Keratinocyte (primary cell): ENCODE measurements around the gene PDGFB. TPM values are rescaled to one million over a fixed set of nuclear protein-coding genes. Genes with fewer than 3 reads are reported as not detected.

ENCODE experiments used
- DNase-seq: peaks from one replicate; pipeline ENCODE4 v3.0.0-alpha.2; 2011; ENCODE audit warnings: low read depth, missing footprints, low spot score
- FAIRE-seq: peaks from 2 replicates; lab custom pipeline; 2011; peaks lifted over from hg19 to GRCh38; lab: Jason Lieb, UNC
- H2AFZ ChIP-seq: 2 replicates; pipeline ENCODE4 v1.6.0; 2012; ENCODE audit warnings: low read length, control low read depth, inconsistent platforms; ENCODE audit not compliant: control insufficient read depth
- H3K27ac ChIP-seq: 2 replicates; pipeline ENCODE4 v1.5.1; 2011; ENCODE audit warnings: low read length; ENCODE audit not compliant: control insufficient read depth, insufficient read depth
- H3K27me3 ChIP-seq: 3 replicates; pipeline ENCODE4 v1.6.0; 2011; ENCODE audit warnings: low read length; ENCODE audit not compliant: control insufficient read depth, insufficient read depth; ENCODE audit errors: extremely low read depth
- H3K36me3 ChIP-seq, 2 experiments: 2 replicates in 1 of 2; 3 replicates in 1 of 2; pipeline ENCODE4 v1.5.1; 2011; ENCODE audit warnings: low read length in 2 of 2, mild to moderate bottlenecking in 1 of 2; ENCODE audit not compliant: control insufficient read depth in 2 of 2, insufficient read depth in 2 of 2; ENCODE audit errors: extremely low read depth in 1 of 2
- H3K4me1 ChIP-seq: 3 replicates; pipeline ENCODE4 v1.5.1; 2011; ENCODE audit warnings: low read length; ENCODE audit not compliant: control insufficient read depth, insufficient read depth; ENCODE audit errors: extremely low read depth
- H3K4me2 ChIP-seq: 3 replicates; pipeline ENCODE4 v1.6.0; 2011; ENCODE audit warnings: low read depth, low read length; ENCODE audit not compliant: control insufficient read depth, insufficient read depth; ENCODE audit errors: extremely low read depth
- H3K4me3 ChIP-seq, 3 experiments: fragments of 200-600 bp in 1 of 3; sonication (generic) in 1 of 3; 2 replicates in 2 of 3; 3 replicates in 1 of 3; pipeline ENCODE4 v1.5.1; 2011 to 2016; ENCODE audit warnings: low read length in 3 of 3, mild to moderate bottlenecking in 3 of 3, control low read depth in 2 of 3, inconsistent platforms in 1 of 3, low read depth in 1 of 3, mixed read lengths in 1 of 3, mixed run types in 1 of 3, moderate library complexity in 1 of 3; ENCODE audit not compliant: control insufficient read depth in 2 of 3, insufficient read depth in 2 of 3; ENCODE audit errors: extremely low read depth in 1 of 3
- H3K79me2 ChIP-seq: 2 replicates; pipeline ENCODE4 v1.6.0; 2012; ENCODE audit warnings: low read length; ENCODE audit not compliant: control insufficient read depth, insufficient read depth
- H3K9ac ChIP-seq: 3 replicates; pipeline ENCODE4 v1.6.0; 2011; ENCODE audit warnings: low read length; ENCODE audit not compliant: control insufficient read depth, insufficient read depth; ENCODE audit errors: extremely low read depth
- H3K9me1 ChIP-seq: 3 replicates; pipeline ENCODE4 v1.6.0; 2011; ENCODE audit warnings: low read length; ENCODE audit not compliant: control insufficient read depth, insufficient read depth; ENCODE audit errors: extremely low read depth
- H3K9me3 ChIP-seq: 2 replicates; pipeline ENCODE4 v1.5.1; 2012; ENCODE audit warnings: low read depth, low read length; ENCODE audit not compliant: control insufficient read depth
- H4K20me1 ChIP-seq: 3 replicates; pipeline ENCODE4 v1.6.0; 2011; ENCODE audit warnings: low read length; ENCODE audit not compliant: control insufficient read depth, insufficient read depth; ENCODE audit errors: extremely low read depth
- CTCF ChIP-seq, 3 experiments: IDR thresholded peaks in 1 of 3; conservative IDR thresholded peaks in 1 of 3; optimal IDR thresholded peaks in 1 of 3; 2 replicates in 2 of 3; 3 replicates in 1 of 3; pipeline versions ENCODE3 to v1.5.1; 2011; ENCODE audit warnings: low read length in 3 of 3, mild to moderate bottlenecking in 3 of 3, moderate library complexity in 2 of 3, control low read depth in 1 of 3, inconsistent platforms in 1 of 3; ENCODE audit not compliant: insufficient read depth in 2 of 3; ENCODE audit errors: extremely low read depth in 1 of 3
- EZH2 ChIP-seq: IDR thresholded peaks from one replicate; pipeline ENCODE4 v1.6.1; 2012; ENCODE audit warnings: inconsistent platforms, mild to moderate bottlenecking, low read length, moderate library complexity
- dilution Hi-C: fragments of 300-500 bp; cut with MboI; formaldehyde crosslinking; loops from one replicate; pipeline ENCODE4 v1.7.0; 2020; ENCODE audit warnings: low sequenced_read_pairs; ENCODE audit not compliant: extremely low pct_ligation_motif_present
- polyA plus RNA-seq, 5 experiments: library from polyadenylated mRNA; depleted of rRNA in 3 of 5; stranded (reverse) in 3 of 5; stranded (forward) in 1 of 5; unstranded in 1 of 5; fragments of >200 nt; gene quantifications; 1 replicate in 1 of 5; 2 replicates in 3 of 5; 3 replicates in 1 of 5; pipeline versions ENCODE4 v1.2.1 to v1.2.3, GENCODE V29; 2011 to 2012; ENCODE audit warnings: missing spikeins in 2 of 5, low read depth in 1 of 5, low replicate concordance in 1 of 5

PDGFB gene
- polyA plus RNA-seq, 1 donor (not counting 4 experiments of a cell fraction or from before 2014, with no cell fraction given) = 6.0 TPM

- peaks cover 8% of the 10 kb centered on the region for H3K27me3 ChIP-seq
- no peak for TF ChIP-seq CTCF (optimal IDR thresholded peaks at IDR 0.05 in 1 of 3, IDR thresholded peaks at IDR 0.05 in 1 of 3, conservative IDR thresholded peaks at IDR 0.05 in 1 of 3; ENCODE audit: extremely low read depth in 1 of 3, insufficient read depth in 2 of 3, low read length in 3 of 3)
- no peak for TF ChIP-seq EZH2
Observed at GRCh38 chr22:39256186-39256552, 11.4 kb upstream of the PDGFB start.

GRCh38 chr22:39255449-39256185 lies 10.8 kb upstream of the PDGFB start:
- Histone ChIP-seq H4K20me1 (no peaks in the 10 kb centered on the region), H3K9me1 (no peaks in the 10 kb centered on the region), H3K9ac (peak overlapping the region; percentile 78), H3K4me1 (peaks cover 33% of the 10 kb centered on the region), H3K4me2 (peak overlapping the region; percentile 45), H3K27ac (peak overlapping the region; percentile 58), H2AFZ (peak overlapping the region; percentile 68), H3K9me3 (no peaks in the 10 kb centered on the region), H3K79me2 (no peaks in the 10 kb centered on the region), H3K36me3 (no peaks in the 10 kb centered on the region), H3K4me3 (no peak overlapping the region), H3K27me3 (peaks cover 9% of the 10 kb centered on the region)
- no peak for FAIRE-seq
- DNase-seq = no peak
- TF ChIP-seq CTCF (optimal IDR thresholded peaks at IDR 0.05 in 1 of 3, IDR thresholded peaks at IDR 0.05 in 1 of 3, conservative IDR thresholded peaks at IDR 0.05 in 1 of 3; ENCODE audit: extremely low read depth in 1 of 3, insufficient read depth in 2 of 3, low read length in 3 of 3) = no peak
- no peak for TF ChIP-seq EZH2
- dilution Hi-C loops = no loop called here

More at GRCh38 chr22:39256186-39256552, 11.4 kb upstream of the PDGFB start:
- Histone ChIP-seq H3K9me1 (no peaks in the 10 kb centered on the region), H3K36me3 (no peaks in the 10 kb centered on the region), H3K4me2 (no peak overlapping the region), H3K27ac (no peak overlapping the region), H3K79me2 (no peaks in the 10 kb centered on the region), H2AFZ (no peak overlapping the region), H3K4me1 (peaks cover 33% of the 10 kb centered on the region), H3K4me3 (no peak overlapping the region), H4K20me1 (no peaks in the 10 kb centered on the region), H3K9ac (no peak overlapping the region), H3K9me3 (no peaks in the 10 kb centered on the region)
- DNase-seq (no peak), FAIRE-seq (no peak)
- dilution Hi-C loops = no loop called here
